Subcutaneous abdominal adipose tissue (tissue), 5 donors: ENCODE measurements around the gene CNTNAP5.

Source experiments
- H3K27ac ChIP-seq: one replicate; pipeline ENCODE4 v1.7.0; 2013; ENCODE audit warnings: low read depth, mild to moderate bottlenecking, inconsistent platforms, low read length, moderate library complexity
- H3K27me3 ChIP-seq, 5 donors: one replicate each; pipeline ENCODE4 v1.7.0; 2013; ENCODE audit warnings: low read length in 5 of 5, inconsistent platforms in 1 of 5; ENCODE audit not compliant: control insufficient read depth in 5 of 5, insufficient read depth in 4 of 5
- H3K36me3 ChIP-seq, 5 donors: one replicate each; pipeline ENCODE4 v1.7.0; 2013; ENCODE audit warnings: low read length in 5 of 5; ENCODE audit not compliant: control insufficient read depth in 5 of 5, insufficient read depth in 5 of 5
- H3K4me1 ChIP-seq, 5 donors: one replicate each; pipeline ENCODE4 v1.7.0; 2013; ENCODE audit warnings: low read length in 5 of 5, mild to moderate bottlenecking in 3 of 5, moderate library complexity in 1 of 5; ENCODE audit not compliant: control insufficient read depth in 5 of 5, insufficient read depth in 5 of 5
- H3K4me3 ChIP-seq, 5 donors: one replicate each; pipeline ENCODE4 v1.7.0; 2013; ENCODE audit warnings: low read length in 5 of 5, low read depth in 1 of 5
- H3K9ac ChIP-seq, 5 donors: one replicate each; pipeline ENCODE4 v1.7.0; 2013; ENCODE audit warnings: low read length in 5 of 5, mild to moderate bottlenecking in 4 of 5, moderate library complexity in 3 of 5
- H3K9me3 ChIP-seq, 5 donors: one replicate each; pipeline ENCODE4 v1.7.0; 2013; ENCODE audit warnings: low read length in 5 of 5; ENCODE audit not compliant: control insufficient read depth in 5 of 5
- donor health status: healthy.
- donor health status: healthy.
- donor health status: healthy.
- donor health status: healthy.
- donor health status: healthy.

CNTNAP5 gene

DNA sequence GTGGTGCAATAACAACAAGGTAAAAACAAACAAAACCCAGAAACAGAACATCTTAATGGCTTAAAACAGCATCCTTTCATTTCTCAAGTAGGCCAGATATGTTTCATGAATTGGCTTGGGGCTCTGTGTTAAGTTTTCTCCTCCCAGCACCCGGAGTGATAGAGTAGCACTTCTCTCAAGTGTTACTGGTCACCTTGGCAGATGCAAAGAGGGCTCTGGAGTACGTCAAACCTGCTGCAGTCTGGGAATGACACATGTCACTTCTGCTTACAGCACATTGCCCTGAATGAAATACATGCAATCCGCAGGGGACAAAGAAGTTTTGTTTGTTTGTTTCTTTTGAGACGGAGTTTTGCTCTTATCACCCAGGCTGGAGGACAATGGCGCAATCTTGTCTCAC is 639.3 kb downstream of the CNTNAP5 start:
- Histone ChIP-seq H3K4me3 (no peak overlapping the region), H3K9me3 (peaks cover 0 to 4% (median 0%) of the 10 kb centered on the region in 5 donors), H3K27me3 (no peaks in the 10 kb centered on the region), H3K9ac (no peak overlapping the region), H3K4me1 (no peaks in the 10 kb centered on the region), H3K36me3 (no peaks in the 10 kb centered on the region), H3K27ac (no peak overlapping the region)

DNA sequence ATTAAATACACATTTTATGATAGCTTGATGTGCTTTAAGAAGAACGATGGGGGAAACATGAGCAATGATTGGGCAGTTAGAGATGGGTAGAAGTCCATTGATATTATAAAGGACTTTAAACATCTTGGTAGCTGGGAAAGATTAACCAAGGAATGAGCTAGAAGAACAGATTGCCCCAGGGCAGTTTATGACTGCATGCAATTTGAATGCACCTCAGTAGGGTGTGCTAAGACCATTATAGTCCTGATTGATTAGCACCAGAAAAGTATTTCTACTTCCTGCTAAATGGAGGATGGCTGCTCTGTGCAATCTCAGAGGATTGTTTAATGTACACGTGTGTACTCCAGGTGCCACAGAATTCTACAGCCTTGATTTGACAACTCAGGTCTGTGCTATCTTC is 641.9 kb downstream of the CNTNAP5 start:
- no peaks in the 10 kb centered on the region for H3K4me1 ChIP-seq
- no peak overlapping the region for H3K4me3 ChIP-seq
- no peaks in the 10 kb centered on the region for H3K27me3 ChIP-seq
- peaks cover 0 to 4% (median 0%) of the 10 kb centered on the region in 5 donors for H3K9me3 ChIP-seq
- no peak overlapping the region for H3K27ac ChIP-seq
- H3K9ac ChIP-seq = no peak overlapping the region
- H3K36me3 ChIP-seq = no peaks in the 10 kb centered on the region

DNA sequence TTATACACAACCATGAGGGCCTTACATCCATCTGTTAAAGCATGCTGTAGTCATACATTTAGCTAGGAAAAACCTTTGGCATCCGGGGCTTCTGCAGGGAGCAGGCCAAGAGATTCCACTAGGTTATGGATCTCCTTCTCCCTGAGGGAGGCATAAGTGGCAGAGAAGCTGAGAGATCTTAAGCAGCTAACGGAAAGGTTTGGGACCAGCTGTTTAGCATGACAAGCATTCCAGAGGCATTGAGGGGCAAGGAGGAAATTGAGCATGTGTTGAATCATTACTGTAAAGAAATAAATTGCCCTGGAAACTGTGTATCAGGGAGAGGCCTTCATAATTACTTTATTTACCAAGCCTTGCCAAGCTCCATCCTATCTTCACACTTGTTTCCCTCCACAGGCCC is 643.1 kb downstream of the CNTNAP5 start:
- Histone ChIP-seq H3K9me3 (peaks cover 0 to 4% (median 0%) of the 10 kb centered on the region in 5 donors), H3K27me3 (no peaks in the 10 kb centered on the region), H3K9ac (no peak overlapping the region), H3K27ac (no peak overlapping the region), H3K36me3 (no peaks in the 10 kb centered on the region), H3K4me1 (no peaks in the 10 kb centered on the region), H3K4me3 (no peak overlapping the region)

DNA sequence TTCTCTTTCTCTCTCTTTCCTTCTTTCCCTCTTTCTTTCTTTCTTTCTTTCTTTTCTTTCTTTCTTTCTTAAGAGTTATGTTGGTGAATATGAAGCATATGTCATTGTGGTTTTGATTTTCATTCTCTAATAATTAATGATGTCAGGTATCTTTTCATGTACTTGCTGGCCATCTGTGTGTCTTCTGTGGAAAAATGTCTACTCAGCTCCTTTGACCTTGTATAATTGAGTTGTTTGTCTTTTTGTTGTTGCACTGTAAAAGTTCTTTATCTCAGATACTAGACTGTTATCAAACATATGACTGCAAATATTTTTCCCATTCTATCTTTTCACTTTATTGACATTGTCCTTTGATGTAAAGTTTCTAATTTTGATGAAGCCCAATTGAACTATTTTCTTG is 645.1 kb downstream of the CNTNAP5 start:
- no peaks in the 10 kb centered on the region for H3K36me3 ChIP-seq
- H3K9me3 ChIP-seq = peaks cover 0 to 4% (median 0%) of the 10 kb centered on the region in 5 donors
- no peak overlapping the region for H3K9ac ChIP-seq
- no peak overlapping the region for H3K4me3 ChIP-seq
- H3K4me1 ChIP-seq = no peaks in the 10 kb centered on the region
- no peak overlapping the region for H3K27ac ChIP-seq
- no peaks in the 10 kb centered on the region for H3K27me3 ChIP-seq

DNA sequence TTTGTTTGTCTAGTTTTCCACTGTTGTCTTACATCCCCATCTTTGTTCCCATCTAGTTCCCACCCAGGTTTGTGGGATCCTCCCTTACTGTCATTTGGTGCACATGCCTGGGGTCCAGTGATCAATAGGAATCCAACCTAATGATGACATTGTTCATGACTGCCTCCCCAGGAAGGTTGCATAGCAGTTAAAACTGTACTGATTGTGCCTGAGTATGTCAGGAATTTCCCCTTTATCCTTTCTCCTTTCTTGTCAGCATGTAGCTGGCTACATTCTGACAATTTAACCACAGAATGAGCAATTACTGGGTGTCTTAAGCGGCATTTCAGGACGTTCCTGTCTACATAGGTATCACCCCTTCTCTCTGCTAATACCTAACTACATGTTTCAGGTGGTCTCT is 653.0 kb downstream of the CNTNAP5 start:
- H3K27ac ChIP-seq = no peak overlapping the region
- no peaks in the 10 kb centered on the region for H3K27me3 ChIP-seq
- no peak overlapping the region for H3K9ac ChIP-seq
- peaks cover 0 to 19% (median 10%) of the 10 kb centered on the region in 5 donors for H3K9me3 ChIP-seq
- no peaks in the 10 kb centered on the region for H3K4me1 ChIP-seq
- H3K4me3 ChIP-seq = no peak overlapping the region
- H3K36me3 ChIP-seq = no peaks in the 10 kb centered on the region

DNA sequence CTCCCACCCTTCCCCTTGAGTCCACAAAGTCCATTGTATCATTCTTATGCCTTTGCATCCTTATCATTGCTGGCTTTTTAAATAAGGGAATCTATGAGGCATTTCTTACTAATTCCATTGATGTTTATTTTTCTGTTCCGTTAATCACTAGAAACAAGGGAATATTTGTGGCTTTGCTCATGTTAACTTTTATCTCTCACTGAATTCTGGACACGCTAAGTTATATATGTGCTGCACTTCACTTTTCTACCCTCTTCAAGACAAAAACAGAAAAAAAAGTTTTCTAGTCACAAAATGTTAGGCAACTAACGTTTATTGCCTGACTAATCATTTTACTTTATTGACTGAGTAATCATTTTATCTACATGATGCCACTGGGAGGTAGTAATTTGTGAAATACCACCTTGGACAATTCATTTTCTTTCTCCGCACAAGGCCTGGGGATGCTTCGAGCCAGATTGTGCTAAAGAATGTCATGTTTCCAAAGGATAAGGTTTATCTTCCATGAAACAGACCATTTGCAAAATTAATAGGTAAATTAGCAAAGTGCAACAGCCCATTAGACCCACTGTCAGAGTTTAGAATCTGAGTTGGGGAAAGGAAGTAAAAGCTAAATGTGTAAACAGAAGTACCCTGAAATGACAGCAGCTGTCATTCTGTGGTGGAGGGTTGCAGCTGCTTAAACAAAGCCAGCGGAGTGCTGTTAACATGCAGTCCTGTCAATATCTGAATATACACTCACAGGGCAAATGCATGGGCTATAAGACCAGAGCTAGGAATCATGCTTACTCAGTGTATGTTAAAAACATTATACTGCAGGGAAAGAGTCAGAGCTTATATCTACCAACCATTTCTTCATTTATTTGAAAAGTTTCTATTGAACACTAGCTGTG is 658.7 kb downstream of the CNTNAP5 start:
- Histone ChIP-seq H3K9ac (no peak overlapping the region), H3K27ac (no peak overlapping the region), H3K36me3 (no peaks in the 10 kb centered on the region), H3K27me3 (no peaks in the 10 kb centered on the region), H3K4me3 (no peak overlapping the region), H3K4me1 (no peaks in the 10 kb centered on the region), H3K9me3 (peaks cover 0 to 8% (median 4%) of the 10 kb centered on the region in 5 donors)

DNA sequence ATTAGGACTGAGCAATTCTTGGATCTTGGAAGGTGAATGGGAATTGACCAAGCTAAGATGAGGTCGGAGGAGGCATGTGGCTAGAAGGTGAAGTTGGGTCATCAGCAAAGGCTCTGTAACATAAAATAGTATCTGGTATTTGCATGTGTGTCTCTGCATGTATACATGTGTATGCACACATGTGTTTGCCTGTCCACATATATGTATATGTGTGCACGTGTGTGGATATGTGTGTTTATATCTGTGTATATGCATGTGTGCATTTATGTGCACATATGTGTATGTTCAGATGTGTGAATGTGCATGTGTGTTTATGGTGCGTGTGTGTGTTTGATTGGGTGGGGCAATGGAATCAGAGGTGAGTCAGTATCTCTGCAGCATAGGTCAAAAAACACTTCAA is 664.3 kb downstream of the CNTNAP5 start:
- no peaks in the 10 kb centered on the region for H3K36me3 ChIP-seq
- peaks cover 0 to 26% (median 23%) of the 10 kb centered on the region in 5 donors for H3K9me3 ChIP-seq
- H3K9ac ChIP-seq = no peak overlapping the region
- no peaks in the 10 kb centered on the region for H3K27me3 ChIP-seq
- no peaks in the 10 kb centered on the region for H3K4me1 ChIP-seq
- peak overlapping the region in 1 of 5 donors; percentile 17 for H3K4me3 ChIP-seq
- no peak overlapping the region for H3K27ac ChIP-seq

DNA sequence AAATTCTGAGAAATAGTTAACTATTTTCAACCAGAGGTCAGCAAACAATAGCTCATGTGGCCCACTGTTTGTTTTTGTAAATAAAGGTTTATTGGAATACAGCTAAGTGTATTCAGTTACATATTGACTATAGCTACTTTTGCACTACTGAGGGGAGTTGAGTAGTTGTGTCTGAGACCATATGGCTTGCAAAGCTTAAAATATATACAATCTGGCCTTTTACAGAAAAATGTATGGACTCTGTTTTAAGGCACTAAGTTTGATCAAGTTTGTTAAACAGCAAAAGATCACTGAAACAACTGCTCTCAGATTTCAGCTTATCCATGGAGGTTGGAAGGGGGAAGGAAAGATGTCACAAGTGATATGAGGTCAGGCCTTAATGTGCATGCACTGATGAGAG is 667.1 kb downstream of the CNTNAP5 start:
- Histone ChIP-seq H3K27me3 (no peaks in the 10 kb centered on the region), H3K36me3 (no peaks in the 10 kb centered on the region), H3K9me3 (peaks cover 0 to 26% (median 20%) of the 10 kb centered on the region in 5 donors), H3K4me1 (no peaks in the 10 kb centered on the region), H3K9ac (no peak overlapping the region), H3K27ac (no peak overlapping the region), H3K4me3 (no peak overlapping the region)

DNA sequence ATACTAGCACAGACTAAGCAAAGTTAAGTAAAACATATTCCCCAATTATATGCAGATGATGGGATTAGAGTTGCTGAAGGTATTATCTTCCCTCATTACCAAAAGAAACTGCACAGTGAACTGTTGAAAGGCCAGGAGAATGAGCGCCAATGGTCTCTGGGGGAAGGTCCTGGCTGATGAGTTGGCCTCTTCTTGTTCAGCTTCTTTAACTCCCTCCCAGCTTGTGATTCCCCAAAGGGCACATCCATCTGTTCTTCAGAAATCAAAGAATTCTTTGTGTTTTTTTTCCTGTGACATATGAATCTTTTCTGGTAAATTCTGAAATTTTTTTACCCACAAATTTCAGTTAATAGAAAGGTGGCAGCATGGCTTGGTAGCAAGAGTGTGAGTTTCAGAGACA is 667.6 kb downstream of the CNTNAP5 start:
- Histone ChIP-seq H3K9me3 (peaks cover 0 to 26% (median 20%) of the 10 kb centered on the region in 5 donors), H3K27me3 (no peaks in the 10 kb centered on the region), H3K4me3 (no peak overlapping the region), H3K27ac (no peak overlapping the region), H3K4me1 (no peaks in the 10 kb centered on the region), H3K9ac (no peak overlapping the region), H3K36me3 (no peaks in the 10 kb centered on the region)

DNA sequence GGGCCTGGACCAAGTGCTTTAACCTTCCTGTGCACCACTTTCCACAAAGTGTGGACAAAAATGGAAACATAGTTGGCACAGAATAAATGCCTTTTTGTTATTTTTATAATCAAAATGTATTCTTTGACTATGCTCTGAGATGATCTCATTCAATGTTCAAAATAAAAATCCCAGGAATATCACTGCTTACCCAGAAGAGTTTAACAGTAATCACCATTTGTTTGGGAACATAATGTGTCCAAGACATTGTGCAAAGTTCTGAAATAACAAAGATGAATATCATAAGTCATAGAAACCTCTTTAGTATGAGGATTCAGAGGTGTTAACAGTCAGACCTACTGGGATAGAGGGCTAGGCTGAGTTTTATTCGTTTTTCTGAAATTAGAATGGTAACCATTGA is 668.1 kb downstream of the CNTNAP5 start:
- H3K27ac ChIP-seq = no peak overlapping the region
- no peaks in the 10 kb centered on the region for H3K36me3 ChIP-seq
- H3K4me1 ChIP-seq = no peaks in the 10 kb centered on the region
- no peaks in the 10 kb centered on the region for H3K27me3 ChIP-seq
- no peak overlapping the region for H3K9ac ChIP-seq
- H3K4me3 ChIP-seq = no peak overlapping the region
- H3K9me3 ChIP-seq = peaks cover 0 to 26% (median 20%) of the 10 kb centered on the region in 5 donors
